PC-9 (cell line): ENCODE data around the gene ZNF385B. TPM values are rescaled to one million over a fixed set of nuclear protein-coding genes. Genes with fewer than 3 reads are reported as not detected.

Source experiments
- BruUV-seq: library from RNA; stranded (reverse); fragments of 400-500 nt; replicated peaks from 2 replicates; lab custom pipeline; 2021; lab: Mats Ljungman, UMichigan
- CTCF ChIA-PET: fragments of 300-600 bp; sonication (Branson Sonifier 250); formaldehyde crosslinking; loops from one replicate; lab custom pipeline; 2022; ENCODE audit warnings: antibody characterized with exemption; lab: Charles Lee
- POLR2A ChIA-PET: fragments of 300-600 bp; sonication (Branson Sonifier 250); formaldehyde crosslinking; loops from one replicate; lab custom pipeline; 2022; ENCODE audit warnings: antibody characterized with exemption; ENCODE audit not compliant: unreplicated experiment; lab: Charles Lee
- DNase-seq, 2 experiments: peaks; one replicate each; pipeline versions ENCODE4 v3.0.0 to v3.0.0-alpha.2; 2015 to 2022; ENCODE audit warnings: mixed read lengths in 1 of 2
- H2AFZ ChIP-seq: fragments of 200-600 bp; sonication (generic); 2 replicates; pipeline ENCODE4 v1.8.1; 2017; ENCODE audit warnings: antibody characterized with exemption
- H3F3A ChIP-seq: fragments of 200-600 bp; sonication (generic); 2 replicates; pipeline ENCODE4 v1.8.1; 2017; ENCODE audit warnings: antibody characterized with exemption, mild to moderate bottlenecking, low read depth; ENCODE audit not compliant: insufficient read depth
- H3K27ac ChIP-seq: fragments of 200-600 bp; sonication (generic); 2 replicates; pipeline ENCODE4 v1.6.1; 2016; ENCODE audit warnings: mixed run types
- H3K27me3 ChIP-seq: fragments of 200-600 bp; sonication (generic); 2 replicates; pipeline ENCODE4 v1.6.1; 2016; ENCODE audit warnings: low read depth, mixed run types; ENCODE audit not compliant: insufficient read depth
- H3K36me3 ChIP-seq: fragments of 200-600 bp; sonication (generic); 2 replicates; pipeline ENCODE4 v1.6.1; 2016; ENCODE audit warnings: low read depth, mixed run types
- H3K4me1 ChIP-seq: fragments of 200-600 bp; sonication (generic); replicated peaks from 2 replicates; pipeline ENCODE4 v1.6.1; 2016; ENCODE audit warnings: mixed run types; ENCODE audit not compliant: insufficient read depth
- H3K4me2 ChIP-seq: fragments of 200-600 bp; sonication (generic); 2 replicates; pipeline ENCODE4 v1.6.1; 2017; ENCODE audit warnings: mixed run types
- H3K4me3 ChIP-seq: fragments of 200-600 bp; sonication (generic); 2 replicates; pipeline ENCODE4 v1.6.1; 2016; ENCODE audit warnings: mixed run types
- H3K79me2 ChIP-seq: fragments of 200-600 bp; sonication (generic); 2 replicates; pipeline ENCODE4 v1.6.1; 2017; ENCODE audit warnings: low read depth, mixed run types
- H3K9me2 ChIP-seq: fragments of 200-600 bp; sonication (generic); 2 replicates; pipeline ENCODE4 v1.8.1; 2017; ENCODE audit warnings: mild to moderate bottlenecking; ENCODE audit not compliant: insufficient read depth
- H3K9me3 ChIP-seq: fragments of 200-600 bp; sonication (generic); 2 replicates; pipeline ENCODE4 v1.8.1; 2016; ENCODE audit warnings: low read depth; ENCODE audit not compliant: insufficient read depth
- H4K20me1 ChIP-seq: fragments of 200-600 bp; sonication (generic); 2 replicates; pipeline ENCODE4 v1.8.1; 2017; ENCODE audit not compliant: insufficient read depth
- EZH2 ChIP-seq: fragments of 200-600 bp; sonication (generic); IDR thresholded peaks from 2 replicates; pipeline ENCODE4 v1.8.0; 2017; ENCODE audit warnings: antibody characterized with exemption, low read depth
- intact Hi-C: fragments of 100-400 bp; cut with micrococcal nuclease; formaldehyde crosslinking; loops from one replicate; pipeline ENCODE4 v1.10.0; 2022; ENCODE audit not compliant: unreplicated experiment
- total RNA-seq: library from RNA; stranded (reverse); gene quantifications from 2 replicates; pipeline ENCODE4 v1.2.3, GENCODE V29; 2021
- TF ChIP-seq, protein P1 (sequence below): fragments of 200-600 bp; sonication (generic); conservative IDR thresholded peaks from 2 replicates; pipeline ENCODE4 v1.6.1; 2017; ENCODE audit warnings: mixed run types, antibody characterized with exemption, mild to moderate bottlenecking, moderate library complexity

Gene ZNF385B
- total RNA-seq, 1 experiment from 2014 or later: 4.1 TPM

DNA sequence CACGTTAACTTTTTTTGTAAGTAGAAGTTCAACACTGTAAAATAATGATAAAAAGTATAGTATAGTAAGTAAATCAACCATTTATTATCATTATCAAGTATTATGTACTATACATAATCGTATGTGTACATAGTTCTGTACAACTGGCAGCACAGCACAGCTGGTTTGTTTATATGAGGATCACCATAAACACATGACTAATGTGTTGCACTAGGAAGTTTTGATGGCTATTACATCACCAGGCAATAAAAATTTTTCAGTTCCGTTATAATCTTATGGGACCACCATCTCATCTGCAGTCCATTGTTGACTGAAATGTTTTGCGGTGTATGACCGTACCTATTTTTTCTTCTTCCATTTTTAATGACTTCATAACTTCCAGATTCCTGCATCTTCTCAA lies 39.2 kb upstream of the ZNF385B start:
- Histone ChIP-seq H3K4me2 (no peak overlapping the region), H3K27me3 (no peaks in the 10 kb centered on the region), H3F3A (no peaks in the 10 kb centered on the region), H3K36me3 (no peaks in the 10 kb centered on the region), H3K9me3 (no peaks in the 10 kb centered on the region), H3K9me2 (no peaks in the 10 kb centered on the region), H3K4me3 (no peak overlapping the region), H3K27ac (no peak overlapping the region), H3K79me2 (no peaks in the 10 kb centered on the region), H3K4me1 (no peaks in the 10 kb centered on the region), H4K20me1 (no peaks in the 10 kb centered on the region), H2AFZ (no peak overlapping the region)
- no peak for DNase-seq
- intact Hi-C loops: no loop called here
- CTCF ChIA-PET: no interaction called here
- BruUV-seq: no TSS peak
- no peak for TF ChIP-seq EZH2
- TF ChIP-seq, protein P1, sequence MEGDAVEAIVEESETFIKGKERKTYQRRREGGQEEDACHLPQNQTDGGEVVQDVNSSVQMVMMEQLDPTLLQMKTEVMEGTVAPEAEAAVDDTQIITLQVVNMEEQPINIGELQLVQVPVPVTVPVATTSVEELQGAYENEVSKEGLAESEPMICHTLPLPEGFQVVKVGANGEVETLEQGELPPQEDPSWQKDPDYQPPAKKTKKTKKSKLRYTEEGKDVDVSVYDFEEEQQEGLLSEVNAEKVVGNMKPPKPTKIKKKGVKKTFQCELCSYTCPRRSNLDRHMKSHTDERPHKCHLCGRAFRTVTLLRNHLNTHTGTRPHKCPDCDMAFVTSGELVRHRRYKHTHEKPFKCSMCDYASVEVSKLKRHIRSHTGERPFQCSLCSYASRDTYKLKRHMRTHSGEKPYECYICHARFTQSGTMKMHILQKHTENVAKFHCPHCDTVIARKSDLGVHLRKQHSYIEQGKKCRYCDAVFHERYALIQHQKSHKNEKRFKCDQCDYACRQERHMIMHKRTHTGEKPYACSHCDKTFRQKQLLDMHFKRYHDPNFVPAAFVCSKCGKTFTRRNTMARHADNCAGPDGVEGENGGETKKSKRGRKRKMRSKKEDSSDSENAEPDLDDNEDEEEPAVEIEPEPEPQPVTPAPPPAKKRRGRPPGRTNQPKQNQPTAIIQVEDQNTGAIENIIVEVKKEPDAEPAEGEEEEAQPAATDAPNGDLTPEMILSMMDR: no peak
- POLR2A ChIA-PET: interaction anchor here (0.7 kb wide), 1 partner anchor 131 kb away, joined by 4 read pairs; no protein-coding TSS in a partner anchor

DNA sequence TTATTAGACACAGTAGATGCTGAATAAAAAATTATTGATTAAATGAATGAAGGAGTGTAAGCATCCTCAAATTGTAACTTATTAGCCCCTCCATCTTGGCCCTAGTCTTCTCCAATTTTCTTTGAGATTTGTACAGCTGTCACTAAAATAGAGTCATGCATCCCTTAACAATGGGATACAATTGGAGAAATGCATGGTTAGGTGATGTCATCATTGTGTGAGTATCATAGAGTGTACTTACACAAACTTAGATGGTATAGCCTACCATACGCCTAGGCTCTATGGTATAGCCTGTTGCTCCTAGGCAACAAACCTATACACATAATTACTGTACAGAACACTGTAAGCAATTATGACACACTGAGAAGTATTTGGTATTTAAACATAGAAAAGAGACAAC lies 38.3 kb upstream of the ZNF385B start:
- H2AFZ ChIP-seq: no peak overlapping the region
- no peaks in the 10 kb centered on the region for H3F3A ChIP-seq
- no peaks in the 10 kb centered on the region for H3K4me1 ChIP-seq
- intact Hi-C loops: loop anchor here (2.0 kb wide), 1 partner anchor 1103 kb away; no protein-coding TSS in a partner anchor
- CTCF ChIA-PET: no interaction called here
- no peak overlapping the region for H3K4me2 ChIP-seq
- POLR2A ChIA-PET: no interaction called here
- H3K27me3 ChIP-seq: no peaks in the 10 kb centered on the region
- H3K4me3 ChIP-seq: no peak overlapping the region
- H4K20me1 ChIP-seq: no peaks in the 10 kb centered on the region
- no peaks in the 10 kb centered on the region for H3K9me3 ChIP-seq
- no TSS peak for BruUV-seq
- H3K79me2 ChIP-seq: no peaks in the 10 kb centered on the region
- no peak for DNase-seq
- no peak overlapping the region for H3K27ac ChIP-seq
- TF ChIP-seq, protein P1: no peak
- no peak for TF ChIP-seq EZH2
- H3K36me3 ChIP-seq: no peaks in the 10 kb centered on the region
- no peaks in the 10 kb centered on the region for H3K9me2 ChIP-seq

GRCh38 chr2:179898873-179899272 lies 37.5 kb upstream of the ZNF385B start:
- Histone ChIP-seq H3F3A (no peaks in the 10 kb centered on the region), H4K20me1 (no peaks in the 10 kb centered on the region), H3K27me3 (no peaks in the 10 kb centered on the region), H3K4me1 (no peaks in the 10 kb centered on the region), H3K79me2 (no peaks in the 10 kb centered on the region), H3K4me2 (no peak overlapping the region), H3K9me3 (no peaks in the 10 kb centered on the region), H3K9me2 (no peaks in the 10 kb centered on the region), H3K27ac (no peak overlapping the region), H2AFZ (no peak overlapping the region), H3K4me3 (no peak overlapping the region), H3K36me3 (no peaks in the 10 kb centered on the region)
- ChIA-PET CTCF (interaction anchor here (0.7 kb wide), 1 partner anchor 723 kb away, joined by 3 read pairs; no protein-coding TSS in a partner anchor), POLR2A (interaction anchor here (0.5 kb wide), 1 partner anchor 157 kb away, joined by 3 read pairs; no protein-coding TSS in a partner anchor)
- intact Hi-C loops: loop anchor here (2.0 kb wide), 1 partner anchor 1102 kb away; no protein-coding TSS in a partner anchor
- no TSS peak for BruUV-seq
- DNase-seq: peak in 1 of 2 experiments; percentile 16
- TF ChIP-seq, protein P1: peak; percentile 66
- no peak for TF ChIP-seq EZH2
